ENCODE measurements around the gene GOLGA3.
"Not testable (repeated sequence)": the region's sequence is repeated elsewhere in the genome, so short reads cannot be mapped to it uniquely, and the experiment has no call there.

GRCh38 chr12:132844681-132845080, 16.0 kb upstream of the GOLGA3 start:
- not testable (repeated sequence) for TF ChIP-seq NFRKB (IDR thresholded peaks at IDR 0.05); FOXK2 (IDR thresholded peaks at IDR 0.05); FOXM1 (IDR thresholded peaks at IDR 0.05; ENCODE audit: borderline replicate concordance)

All from HEK293T (cell line).